NCI-H524 (cell line): ENCODE measurements around the gene PTPA.
"Not testable (repeated sequence)": the region's sequence is repeated elsewhere in the genome, so short reads cannot be mapped to it uniquely, and the experiment has no call there.

Experiments
- DNase-seq, 2 experiments: peaks; one replicate each; lab custom pipeline; 2025; lab: John Stamatoyannopoulos, UW

The PTPA gene

DNA sequence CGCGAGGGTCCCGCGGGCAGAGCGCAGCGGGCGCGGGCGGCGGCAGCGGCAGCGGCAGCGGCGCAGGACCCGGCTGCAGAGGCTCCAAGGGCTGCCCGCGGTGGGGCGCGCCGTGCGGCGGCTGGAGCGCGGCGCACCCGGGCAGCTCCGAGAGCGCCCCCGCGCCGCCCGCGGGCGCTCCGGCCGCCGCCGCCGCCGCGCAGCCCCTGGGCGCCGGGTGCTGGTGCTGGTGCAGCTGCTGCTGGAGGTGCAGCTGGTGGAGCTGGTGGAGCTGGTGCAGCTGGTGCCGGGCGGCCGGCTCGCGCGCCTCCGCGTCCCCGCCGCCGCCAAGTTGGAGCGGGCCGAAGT lies 66.2 kb downstream of the PTPA start:
- no peak for DNase-seq

DNA sequence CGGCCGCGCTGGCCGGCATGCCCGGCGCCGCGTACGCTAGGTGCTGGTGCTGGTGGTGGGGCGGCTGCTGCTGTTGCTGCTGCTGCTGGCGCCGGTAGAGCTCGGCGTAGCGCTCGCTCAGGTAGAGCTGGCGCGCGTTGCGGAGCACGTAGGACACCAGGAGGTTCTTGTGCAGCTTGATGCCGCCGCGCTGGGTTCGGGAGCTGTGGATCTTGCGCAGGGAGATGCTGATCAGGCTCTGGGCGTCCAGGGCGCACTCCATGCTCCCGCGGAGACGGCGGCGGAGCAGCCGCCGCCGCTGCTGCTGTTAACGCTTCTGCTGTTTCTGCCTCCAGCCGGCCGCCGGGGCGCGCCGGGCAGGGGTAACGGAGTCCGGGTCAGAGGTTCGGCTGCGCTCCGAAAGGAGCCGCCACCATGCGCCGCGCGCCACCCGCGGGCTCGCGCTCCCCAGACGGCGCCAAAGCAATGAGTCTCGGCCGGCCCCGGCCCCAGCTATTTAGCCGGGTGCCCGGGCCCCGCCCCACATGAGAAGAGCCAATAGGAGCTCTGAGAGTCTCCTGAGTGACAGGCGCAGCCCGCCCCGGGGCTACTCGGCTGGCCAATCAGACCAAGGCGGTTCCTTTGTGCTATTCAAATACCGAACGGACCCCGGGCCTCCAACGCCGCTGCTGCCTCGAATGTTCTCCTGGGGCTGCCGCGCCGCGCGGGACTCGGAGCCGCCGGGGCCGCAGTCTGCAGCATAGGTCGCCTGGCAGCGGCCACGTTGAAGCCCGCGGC lies 66.8 kb downstream of the PTPA start, which contains the start of gene IER5L:
TSS of gene IER5L (minus strand) at position 471 of the 777 bp plus-strand sequence. CDS start at position 262, 209 bp downstream.
- DNase-seq = peak; percentile 88 to 98

DNA sequence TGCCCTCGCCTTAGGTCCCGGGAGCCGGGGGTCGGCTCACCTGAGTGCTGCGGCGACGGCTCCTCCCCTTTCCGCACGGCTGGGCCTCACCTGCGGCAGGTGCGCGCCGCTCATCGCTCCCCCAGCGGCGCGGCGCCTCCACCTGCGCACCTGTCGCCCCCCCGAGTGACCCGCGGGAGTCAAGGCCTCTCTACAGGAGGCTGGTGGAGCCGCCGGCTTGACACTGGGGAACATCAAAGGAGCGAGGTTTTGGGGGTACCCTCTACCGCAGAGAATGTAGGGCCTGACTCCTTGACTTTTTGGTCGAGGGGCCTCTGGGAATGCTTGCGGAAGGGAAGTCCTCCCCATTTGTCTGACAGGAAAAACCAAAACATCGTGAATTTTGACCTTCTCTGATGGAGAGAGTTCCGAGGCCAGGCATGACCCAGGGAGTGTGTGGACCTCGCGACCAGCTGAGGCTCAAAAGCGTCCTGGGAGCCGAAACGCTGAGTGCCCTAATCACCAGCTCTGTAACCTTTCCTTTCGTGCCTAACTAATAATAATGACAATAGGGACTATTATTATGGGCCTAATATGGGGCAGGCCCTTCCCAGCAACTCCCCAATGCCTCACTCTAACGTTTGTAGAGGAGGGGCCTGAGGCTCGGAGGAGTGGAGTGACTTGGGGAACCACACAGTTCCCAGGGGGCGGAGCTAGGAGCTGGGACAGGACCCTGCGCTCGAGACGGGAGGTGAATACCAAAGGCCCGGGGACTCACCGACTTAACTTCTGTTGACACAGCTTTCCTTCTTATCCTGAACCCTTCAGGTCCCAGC lies 67.6 kb downstream of the PTPA start:
- DNase-seq = no peak

DNA sequence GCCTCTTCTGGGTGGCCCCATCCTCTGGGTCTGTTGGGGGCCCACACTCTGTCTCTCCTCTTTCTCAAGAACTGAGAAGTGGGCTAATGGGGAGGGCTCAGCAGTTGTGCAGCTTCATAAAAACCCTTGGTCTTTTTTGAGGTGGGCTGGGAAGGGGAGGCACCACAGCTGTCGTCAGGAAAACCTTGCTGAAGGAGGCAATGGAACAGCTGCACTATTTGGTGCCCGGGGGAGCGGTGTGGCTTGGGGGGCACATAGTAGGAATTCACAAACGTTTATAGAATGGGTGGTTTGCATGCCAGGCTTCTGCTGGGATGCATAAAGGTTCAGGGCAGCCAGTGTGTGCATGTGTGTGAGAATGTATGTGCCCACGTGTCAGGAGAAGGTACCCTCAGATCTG lies 70.0 kb downstream of the PTPA start:
- DNase-seq = no peak

DNA sequence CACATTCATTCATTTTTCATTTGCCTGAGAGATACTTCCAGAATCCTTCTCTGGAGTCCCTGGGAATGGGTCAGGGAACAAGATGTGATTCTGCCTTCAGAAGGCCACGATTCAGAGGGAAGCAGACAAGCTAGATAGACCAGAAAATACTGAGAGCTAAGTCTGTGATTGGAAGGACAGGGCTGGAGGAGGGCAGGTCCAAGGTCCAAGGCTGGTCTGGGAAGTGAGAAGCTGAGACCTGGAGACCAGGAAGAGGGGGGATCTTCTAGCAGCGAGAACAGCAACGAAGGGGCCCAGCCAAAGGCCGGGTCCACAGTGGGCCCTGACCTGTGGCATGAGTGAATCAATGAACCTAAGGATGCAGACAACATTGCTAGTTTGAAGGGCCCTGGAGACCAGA lies 70.9 kb downstream of the PTPA start:
- DNase-seq = no peak

DNA sequence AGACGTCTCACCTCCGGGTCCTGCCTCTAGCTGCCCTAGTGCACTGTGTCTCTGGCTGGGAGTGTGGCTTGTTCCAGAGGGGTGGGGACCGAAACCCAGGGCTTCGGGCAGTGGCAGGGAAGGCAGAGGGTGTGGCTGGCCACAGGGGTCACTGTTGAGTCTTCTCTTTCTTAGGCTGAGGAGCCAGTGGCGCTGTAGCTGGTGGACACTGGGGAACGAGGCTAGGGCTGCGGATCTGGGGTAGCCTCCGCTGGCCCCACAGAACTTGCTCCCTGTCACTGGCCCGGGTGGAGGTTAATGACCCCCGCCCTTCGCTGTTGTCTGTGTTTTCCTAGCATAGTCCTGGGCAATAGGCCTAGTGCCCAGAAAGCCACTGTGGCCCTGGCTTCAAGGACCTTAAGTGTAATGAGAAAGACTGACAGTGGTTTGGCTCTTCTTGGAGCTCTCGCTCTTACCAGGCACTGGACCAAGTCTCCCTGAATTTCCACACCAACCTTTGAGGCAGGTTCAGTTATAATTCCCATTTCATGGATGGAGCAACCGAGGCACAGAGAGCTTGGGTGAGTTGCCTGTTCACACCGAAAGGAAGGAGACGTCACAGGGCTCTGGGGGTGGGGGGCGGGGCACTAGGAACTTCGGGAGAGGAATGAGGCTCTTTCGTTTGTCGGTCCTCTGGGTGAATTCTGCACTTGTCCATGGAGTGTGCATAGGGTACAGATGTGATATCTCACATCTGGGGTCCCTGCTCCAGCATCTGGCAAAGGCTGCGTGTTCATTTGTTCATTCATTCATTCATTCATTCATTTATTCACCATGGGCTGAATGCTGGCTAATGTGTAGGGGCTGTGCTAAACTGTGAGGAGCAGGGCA lies 71.6 kb downstream of the PTPA start:
- no peak for DNase-seq

DNA sequence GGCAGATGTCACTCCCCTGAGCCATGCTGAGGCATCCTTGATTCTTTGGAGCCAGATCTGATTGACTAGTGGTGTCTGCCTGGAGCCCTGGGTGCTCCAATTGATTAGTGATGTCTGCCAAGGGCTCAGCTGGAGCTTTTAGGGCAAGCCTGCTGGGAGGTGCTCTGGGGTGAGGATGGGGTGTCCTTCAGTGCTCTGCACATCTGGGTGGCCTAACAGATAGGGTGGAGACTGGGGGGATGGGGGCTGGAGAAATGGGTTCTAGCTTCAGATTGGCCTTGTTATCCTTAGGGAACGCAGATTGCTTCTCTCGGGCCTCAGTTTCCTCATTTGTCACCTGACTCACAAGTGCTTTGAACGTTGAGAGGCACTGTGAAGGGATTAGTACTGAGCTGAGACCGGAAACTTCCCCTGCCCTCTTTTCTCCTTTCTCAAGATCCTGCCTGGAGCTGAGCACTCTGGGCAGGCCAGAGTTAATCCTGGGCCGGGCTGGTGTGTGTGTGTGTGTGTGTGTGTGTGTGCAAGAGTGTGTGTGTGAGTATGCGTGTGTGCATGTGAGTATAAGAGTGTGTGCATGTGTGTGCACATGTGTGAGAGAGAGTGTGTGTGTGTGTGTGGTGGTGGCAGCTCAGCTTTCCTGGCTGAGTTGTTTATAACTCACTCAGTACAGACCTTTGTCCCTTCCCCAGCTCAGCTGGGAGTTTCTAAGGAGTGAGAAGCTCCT lies 72.4 kb downstream of the PTPA start:
- DNase-seq = no peak

DNA sequence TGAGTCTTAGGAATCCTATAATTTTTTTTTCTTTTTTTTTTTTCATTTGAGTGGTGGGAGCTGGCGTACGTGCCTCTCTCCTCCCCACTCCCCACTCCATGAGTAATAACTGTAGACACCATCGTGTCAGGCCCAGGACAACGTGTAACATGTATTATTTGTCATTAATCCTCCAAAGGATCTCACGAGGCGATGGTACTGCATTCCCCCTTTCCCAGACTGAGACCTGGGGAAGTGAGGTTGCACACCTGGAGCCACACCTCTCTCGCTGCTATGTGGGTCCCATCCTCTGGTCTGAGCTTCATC lies 73.0 kb downstream of the PTPA start:
- no peak for DNase-seq

DNA sequence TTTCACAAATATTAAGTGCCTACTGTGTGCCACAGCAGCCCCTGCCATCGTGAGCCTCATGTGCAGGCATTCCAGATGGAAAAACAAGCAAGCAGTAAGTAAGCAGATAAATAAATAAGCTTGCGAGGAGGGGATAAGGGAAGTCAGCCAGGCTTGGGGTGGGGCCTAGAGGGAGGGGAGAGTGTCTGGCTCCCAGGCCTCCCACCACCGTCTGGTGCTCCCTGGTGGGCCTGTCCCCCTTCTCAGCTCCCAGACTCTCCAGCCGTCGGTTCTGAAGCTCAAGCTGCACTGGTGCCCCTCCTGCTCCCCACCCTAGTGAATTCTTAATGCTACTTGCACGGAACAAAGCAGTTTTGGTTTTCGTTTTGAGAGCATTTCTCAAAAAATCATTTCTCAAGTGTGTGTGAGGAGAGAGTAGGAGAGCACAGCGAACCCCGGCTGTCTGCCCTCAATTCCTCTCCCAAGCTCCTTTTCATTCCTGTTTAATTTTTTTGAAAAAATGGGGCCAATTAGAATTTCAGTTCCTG lies 73.4 kb downstream of the PTPA start:
- DNase-seq = no peak

DNA sequence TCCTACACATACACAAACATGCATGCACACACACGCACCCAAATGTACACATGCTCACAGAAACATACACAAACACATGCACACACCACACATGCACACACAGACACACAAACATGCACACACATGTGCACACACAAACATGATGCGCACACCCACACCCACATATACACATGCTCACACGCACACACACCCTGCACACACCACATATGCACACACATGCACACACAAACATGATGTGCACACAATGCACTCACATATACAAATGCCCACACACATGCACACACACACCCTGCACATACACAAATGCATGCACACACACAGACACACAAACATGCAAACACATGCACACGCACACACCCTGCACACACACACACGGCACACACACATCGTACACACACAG lies 74.2 kb downstream of the PTPA start:
- no peak for DNase-seq

DNA sequence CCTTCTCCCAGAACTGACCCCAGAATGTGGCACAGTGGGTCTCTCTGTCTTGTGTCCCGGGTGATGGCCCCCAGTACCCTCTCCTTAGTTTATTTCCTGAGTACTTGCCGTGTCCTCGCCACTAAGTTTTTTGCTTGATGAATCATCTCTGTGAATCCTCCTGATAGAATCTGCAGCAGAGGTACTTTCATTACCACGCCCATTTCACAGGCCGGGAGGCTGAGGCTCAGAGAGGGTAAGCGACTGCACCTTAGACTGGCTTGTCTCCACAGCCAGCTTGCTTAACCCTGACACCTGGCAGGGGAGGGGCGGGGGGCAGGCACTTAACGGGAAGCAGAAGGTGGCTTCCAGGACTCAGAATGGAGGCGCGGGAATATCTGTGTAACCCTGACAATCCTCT lies 74.8 kb downstream of the PTPA start:
- DNase-seq = no peak

DNA sequence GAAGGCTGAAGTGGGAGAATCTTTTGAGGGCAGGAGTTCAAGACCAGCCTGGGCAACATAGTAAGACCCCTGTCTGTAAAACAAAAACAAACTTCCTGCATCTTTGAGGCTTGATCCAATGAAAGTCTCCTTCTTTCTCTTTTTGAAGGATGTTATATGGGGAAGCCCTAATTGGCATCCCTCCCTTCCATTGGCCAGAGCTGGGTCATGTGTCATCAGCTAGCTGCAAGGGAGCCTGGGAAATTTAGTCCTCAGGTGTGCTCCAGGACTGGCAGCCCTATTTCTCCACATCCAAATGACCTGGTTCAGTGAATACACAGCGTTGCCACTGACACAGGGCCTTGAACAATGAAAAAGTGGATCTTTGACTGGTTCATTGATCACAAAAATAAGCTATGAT lies 75.8 kb downstream of the PTPA start:
- DNase-seq = no peak

DNA sequence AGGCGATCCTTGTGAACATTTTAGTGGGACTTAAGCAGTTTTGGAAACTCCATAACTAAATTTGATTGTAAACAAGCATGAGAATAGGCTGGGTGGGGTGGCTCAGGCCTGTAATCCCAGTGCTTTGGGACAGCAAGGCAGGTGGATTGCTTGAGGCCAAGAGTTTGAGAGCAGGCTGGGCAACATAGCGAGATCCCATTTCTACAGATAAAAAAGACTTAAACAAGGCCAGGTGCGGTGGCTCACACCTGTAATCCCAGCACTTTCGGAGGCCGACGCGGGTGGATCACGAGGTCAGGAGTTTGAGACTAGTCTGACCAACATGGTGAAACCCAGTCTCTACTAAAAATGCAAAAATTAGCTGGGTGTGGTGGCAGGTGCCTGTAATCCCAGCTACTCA lies 78.8 kb downstream of the PTPA start:
- DNase-seq = not testable (repeated sequence)

DNA sequence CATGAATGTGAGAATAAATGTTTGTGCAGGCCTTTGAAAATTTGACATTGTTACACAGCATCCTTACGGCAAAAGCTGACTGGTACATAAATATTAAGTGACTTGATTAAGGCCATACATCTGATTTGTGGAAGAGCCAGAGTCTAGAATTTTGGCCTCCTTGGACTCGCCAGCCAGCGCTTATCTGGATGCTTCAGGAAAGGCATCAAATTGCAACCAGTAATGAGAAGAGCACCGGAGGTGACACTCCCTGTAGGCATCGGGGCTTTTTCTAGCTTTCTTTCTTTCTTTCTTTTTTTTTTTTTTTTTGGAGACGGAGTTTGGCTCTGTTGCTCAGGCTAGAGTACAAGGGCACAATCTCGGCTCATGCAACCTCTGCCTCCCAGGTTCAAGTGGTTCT lies 80.0 kb downstream of the PTPA start:
- no peak for DNase-seq

DNA sequence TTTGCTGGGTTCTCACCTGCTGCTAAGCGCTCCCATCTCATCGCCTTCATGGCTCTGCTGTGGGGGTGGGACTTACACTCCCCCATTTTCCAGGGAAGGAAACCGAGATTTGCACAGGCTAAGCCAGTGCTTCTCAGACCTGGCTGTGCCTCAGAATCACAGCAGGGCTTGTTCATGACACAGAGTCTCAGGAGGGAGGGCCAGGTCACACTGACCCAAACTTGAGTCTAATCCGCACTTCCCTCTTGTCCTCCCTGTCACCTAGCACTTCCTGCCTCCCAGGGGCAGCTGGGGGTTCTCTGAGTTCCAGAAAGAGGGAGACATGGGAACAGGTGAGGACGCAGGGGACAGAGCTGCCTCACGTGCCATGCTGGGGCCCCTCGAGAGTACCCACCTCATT lies 82.4 kb downstream of the PTPA start:
- no peak for DNase-seq

DNA sequence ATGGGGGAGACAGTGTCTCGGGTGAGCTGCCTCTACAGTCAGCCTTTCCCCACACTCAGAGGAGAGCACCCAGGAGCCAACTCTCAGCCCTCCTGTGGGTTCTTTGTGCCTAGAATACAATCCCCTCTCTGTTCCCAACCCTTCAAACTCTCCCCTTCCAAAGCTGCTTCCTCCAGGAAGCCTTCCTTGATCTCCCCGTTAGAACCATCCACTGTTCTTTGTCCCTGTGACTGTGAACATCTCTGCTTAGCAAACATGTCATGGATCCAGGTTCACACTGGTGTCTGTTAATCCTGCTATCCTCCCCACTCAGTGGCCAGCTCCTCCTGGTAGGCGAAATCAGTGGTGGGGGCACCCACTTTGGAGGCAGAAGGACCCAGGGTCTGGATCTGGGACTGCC lies 83.0 kb downstream of the PTPA start:
- DNase-seq = no peak

DNA sequence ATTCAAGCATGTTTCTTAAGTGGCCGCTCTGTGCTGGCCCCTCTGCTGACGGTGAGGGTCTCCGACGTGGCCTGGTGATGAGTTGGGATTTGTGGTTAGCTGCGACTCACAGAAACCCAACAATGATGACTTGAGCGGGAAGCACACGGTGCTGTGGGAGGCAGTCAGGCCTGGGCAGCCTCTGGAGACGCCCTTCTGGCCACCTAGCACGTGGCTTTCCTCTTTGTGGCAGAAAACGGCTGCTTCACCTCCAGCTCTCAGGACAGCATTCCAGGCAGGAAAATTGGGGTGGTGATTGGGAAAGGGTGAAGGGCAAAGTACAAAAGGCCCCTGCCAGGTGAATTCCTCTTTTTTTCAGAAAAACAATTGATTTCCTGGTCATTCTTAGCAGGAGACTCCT lies 84.4 kb downstream of the PTPA start:
- DNase-seq = no peak

DNA sequence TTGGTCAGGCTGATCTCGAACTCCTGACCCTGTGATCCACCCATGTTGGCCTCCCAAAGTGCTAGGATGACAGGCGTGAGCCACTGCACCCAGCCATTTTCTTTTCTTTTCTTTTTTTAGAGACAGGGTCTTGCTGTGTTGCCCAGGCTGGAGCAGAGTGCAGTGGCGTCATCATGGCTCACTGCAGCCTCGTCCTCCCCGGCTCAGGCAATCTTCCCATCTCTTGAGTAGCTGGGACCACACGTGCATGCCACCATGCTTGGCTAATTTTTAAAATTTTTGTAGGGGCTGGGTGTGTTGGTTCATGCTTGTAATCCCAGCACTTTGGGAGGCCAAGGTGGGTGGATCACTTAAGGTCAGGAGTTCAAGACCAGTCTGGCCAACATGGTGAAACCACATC lies 85.8 kb downstream of the PTPA start:
- DNase-seq = not testable (repeated sequence)

DNA sequence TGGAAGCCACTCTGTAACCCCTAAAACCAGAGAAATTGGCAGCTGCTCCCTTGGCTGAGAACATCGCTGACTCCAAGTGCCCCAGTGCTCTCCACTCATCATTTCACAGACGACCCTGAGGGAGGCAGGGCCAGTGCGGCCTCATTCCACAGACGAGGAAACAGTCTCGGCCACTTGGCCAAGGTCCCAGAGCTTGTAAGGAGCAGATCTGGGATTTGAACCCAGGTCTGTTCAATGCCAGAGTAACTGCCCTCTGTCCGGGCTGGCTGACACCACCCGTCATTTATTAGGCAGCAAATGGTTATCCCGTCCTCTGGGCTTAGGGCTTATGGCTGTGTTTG lies 86.7 kb downstream of the PTPA start:
- no peak for DNase-seq
